Myocyte (in vitro differentiated cells): Measurements from ENCODE around the gene PRKCI. TPM values are rescaled to one million over a fixed set of nuclear protein-coding genes. Genes with fewer than 3 reads are reported as not detected.
A peak's percentile ranks its signal among the peaks of the same experiment; 100 is the strongest.
"Not testable (repeated sequence)": the region's sequence is repeated elsewhere in the genome, so short reads cannot be mapped to it uniquely, and the experiment has no call there.

ENCODE experiments used
- DNase-seq: peaks from one replicate; pipeline ENCODE4 v3.0.0-alpha.2; 2012; ENCODE audit warnings: low read depth
- total RNA-seq: library from RNA; depleted of rRNA; stranded (reverse); fragments of >200 nt; gene quantifications from 2 replicates; pipeline ENCODE4 v1.2.3, GENCODE V29; 2014

PRKCI gene
- total RNA-seq, 1 donor from 2014 or later, result 27.7 TPM

DNA sequence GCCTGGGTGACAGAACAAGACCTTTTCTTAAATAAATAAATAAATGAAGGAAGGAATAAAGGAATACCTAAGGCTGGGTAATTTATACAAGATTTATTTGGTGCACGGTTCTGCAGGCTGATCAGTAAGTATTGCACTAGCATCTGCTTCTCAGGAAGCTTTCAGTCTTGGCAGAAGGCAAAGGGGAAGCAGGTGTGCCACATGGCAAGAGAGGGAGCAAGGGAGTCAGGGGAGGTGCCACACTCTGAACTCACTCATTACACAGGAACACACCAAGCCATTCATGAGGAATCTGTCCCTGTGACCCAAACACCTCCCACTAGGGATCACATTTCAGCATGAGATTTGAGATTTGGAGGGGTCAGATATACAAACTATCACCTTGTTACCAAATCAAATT lies 56.4 kb downstream of the PRKCI start:
- no peak for DNase-seq

DNA sequence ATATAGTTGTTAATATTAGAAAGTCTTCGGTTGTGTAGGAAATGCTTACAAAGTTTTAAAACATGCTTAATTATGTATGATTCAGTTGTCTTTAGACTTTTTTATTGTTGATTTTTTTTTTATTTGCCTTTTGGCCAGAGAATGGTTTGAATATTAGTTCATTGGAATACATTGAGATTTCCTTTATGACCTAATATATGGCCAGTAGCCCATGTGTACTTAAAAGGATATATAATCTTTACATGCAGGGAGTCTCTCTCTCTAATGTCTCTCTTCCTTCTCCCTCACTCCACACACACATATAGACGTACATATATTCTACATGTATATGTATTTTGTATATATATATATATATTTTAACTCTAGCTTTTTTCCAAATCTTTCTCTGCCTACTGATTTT lies 68.0 kb downstream of the PRKCI start:
- DNase-seq, result no peak

DNA sequence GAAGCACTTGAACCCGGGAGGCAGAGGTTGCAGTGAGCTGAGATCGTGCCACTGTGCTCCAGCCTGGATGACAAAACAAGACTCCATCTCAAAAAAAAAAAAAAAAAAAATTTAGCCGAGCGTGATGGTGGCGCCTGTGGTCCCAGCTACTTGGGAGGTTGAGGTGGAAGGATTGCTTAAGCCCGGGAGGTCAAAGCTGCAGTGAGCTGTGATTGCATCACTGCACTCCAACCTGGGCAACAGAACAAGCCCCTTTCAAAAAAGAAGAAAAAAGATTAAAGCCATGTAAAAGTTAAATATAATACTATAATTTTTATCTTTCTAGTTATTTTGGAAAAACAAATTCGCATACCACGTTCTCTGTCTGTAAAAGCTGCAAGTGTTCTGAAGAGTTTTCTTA lies 73.4 kb downstream of the PRKCI start:
- no peak for DNase-seq

DNA sequence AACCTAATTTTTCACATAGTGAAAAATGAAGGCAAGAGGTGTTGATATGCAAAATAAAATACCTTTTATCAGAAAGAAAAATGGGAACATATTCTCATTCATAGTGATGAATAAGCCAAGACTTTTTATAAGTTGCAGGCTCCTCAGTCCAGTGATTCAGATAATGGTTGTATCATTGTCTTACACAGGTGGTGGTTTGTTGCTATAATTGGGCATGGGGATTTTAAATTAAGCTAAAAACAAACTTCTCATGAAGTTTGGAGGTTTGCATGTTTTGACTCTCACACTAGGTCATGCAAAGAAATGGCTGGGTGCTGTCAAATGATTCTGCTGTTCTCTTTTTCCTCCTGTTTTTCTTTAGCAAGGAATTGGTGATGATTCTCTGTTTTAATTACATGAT lies 74.5 kb downstream of the PRKCI start:
- no peak for DNase-seq

DNA sequence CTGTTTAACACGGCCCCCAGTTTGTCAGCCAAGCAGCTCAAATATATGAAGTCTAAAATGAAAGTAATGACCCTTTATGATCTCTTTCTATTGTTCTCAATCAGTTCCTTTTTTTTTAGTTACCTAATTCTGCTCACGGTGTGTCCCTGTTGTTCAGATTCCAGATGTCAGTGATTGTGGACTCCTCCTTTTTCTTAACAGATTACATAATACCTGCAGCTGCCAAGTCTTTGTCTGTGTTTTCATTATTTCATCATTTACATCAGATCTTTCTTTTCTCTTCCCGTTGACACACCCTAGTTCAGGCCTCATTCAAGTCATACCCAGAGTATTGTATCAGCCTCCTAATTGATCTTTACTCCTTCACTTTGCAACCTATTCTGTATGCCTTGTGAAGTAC lies 79.2 kb downstream of the PRKCI start:
- peak; percentile 29 for DNase-seq

DNA sequence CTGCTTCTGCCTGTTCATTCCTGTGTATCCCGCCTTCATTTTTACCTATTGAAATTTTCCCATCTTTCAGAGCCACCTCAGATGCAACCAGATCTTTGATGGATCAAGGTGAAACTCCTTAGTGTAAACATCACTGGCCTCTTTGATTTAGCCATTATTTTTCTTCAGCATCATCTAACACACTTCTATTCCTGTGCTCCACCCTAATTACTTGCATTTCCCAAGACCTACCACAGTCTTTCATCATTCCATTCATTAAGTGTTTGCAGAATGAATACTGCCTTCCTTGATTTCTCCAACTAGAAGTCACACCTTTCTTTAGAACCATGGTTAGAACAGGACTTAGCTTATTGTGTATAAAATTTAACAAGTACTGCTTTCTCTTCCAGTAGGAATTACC lies 79.8 kb downstream of the PRKCI start:
- DNase-seq, result no peak

DNA sequence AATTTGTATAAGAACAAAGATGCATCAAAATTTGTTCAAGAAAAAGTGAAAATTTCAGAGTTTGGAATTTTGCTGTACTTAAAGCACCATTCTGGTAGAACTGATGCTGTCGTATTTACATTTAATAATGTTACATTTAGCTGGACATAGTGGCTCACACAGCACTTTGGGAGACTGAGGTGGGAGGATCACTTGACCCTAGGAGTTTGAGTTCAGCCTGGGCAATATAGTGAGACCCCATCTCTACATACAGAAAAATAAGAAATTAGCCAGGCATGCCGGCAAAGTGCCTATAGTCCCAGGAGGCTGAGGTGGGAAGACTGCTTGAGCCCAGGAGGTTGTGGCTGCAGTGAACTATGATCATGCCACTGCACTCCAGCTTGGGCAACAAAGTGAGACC lies 83.8 kb downstream of the PRKCI start:
- no peak for DNase-seq

DNA sequence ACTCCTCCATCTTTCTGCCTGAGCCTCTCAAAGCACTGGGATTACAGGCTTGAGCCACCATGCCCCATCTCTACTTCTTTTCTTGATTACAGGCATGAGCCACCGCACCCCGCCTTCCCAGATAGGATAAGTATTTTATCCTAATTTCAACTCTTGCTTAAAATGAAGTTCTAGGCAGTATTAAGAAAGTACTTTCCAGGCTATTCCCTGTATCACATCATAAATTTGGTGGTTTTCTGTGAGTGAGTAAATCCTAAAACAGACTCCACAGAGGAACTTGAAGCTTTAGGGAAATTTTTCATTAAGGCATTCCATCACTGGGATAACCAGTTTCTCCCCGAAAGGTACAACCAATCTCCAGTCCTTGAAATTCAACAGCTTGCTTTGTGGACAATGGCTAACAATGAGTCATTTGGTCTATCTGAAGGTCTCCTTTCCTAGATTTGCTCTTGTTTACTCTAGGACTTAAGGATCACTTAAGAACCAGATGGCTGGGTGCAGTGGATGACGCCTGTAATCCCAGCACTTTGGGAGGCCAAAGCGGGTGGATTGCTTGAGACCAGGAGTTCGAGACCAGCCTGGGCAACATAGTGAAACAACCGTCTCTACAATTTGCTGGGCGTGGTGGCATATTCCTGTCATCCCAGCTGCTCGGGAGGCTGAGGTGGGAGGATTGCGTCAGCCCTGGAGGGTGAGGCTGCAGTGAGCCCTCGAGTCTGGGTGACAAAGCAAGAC lies 85.6 kb downstream of the PRKCI start:
- no peak for DNase-seq

DNA sequence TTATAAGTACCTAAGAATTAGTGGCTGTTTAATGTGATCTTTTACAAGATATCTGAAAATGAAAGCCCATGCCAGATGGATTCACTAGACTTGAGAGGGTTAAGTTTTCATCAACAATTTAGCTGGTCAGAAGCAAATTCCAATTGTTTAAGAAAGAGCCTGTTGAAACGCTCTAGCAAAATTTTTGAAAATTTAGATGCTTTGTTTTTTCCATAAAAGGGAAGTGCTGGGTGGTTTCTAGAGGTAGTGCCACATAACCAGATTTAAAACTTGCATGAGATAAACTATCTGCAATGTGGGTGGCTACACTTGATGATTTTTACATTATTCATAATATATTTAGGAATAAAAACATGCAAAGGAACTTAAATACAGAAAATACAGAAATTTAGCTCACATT lies 86.8 kb downstream of the PRKCI start:
- DNase-seq, result no peak

DNA sequence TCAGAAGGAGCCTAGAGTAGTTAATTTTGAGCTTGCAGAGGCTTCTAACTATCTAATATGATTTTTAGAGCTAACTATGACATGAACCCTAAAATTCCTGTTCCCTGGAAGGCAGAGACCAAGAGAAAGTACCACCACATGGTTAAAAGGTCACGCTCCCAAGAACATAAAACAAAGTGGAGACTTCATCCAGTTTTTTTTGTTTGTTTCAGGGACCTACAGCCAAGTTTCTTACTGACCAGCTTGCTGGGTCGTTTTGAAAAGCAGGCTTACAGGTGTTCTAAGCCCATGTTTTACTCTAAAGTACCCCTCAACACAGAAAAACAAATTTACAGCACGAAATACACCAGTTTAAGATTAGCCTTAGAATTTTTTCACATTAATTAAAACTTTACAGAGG lies 95.7 kb downstream of the PRKCI start:
- no peak for DNase-seq

DNA sequence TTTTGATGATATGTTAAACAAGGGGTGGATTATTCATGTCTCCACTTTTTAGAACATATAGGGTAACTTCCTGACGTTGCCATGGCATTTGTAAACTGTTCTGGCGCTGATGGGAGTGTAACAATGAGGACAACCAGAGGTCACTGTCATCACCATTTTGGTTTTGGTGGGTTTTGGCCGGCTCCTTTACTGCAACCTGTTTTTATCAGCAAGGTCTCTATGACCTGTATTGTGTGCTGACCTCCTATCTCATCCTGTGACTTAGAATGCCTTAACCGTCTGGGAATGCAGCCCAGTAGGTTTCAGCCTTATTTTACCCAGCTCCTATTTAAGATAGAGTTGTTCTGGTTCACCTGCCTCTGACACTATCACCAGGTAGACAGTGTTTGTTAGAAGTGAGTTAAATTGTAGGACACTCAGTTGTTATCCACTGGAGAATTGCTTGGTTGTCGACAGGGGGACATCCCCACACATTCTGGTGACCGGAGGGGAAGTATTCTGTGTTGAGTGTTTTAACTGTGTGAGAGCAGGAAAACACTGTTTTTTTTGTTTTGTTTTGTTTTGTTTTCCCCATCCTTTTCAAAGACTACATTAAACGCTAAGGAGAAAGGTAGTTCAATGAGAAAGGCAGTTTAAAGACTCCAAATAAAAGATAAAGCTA lies 98.4 kb downstream of the PRKCI start:
- DNase-seq, result no peak

DNA sequence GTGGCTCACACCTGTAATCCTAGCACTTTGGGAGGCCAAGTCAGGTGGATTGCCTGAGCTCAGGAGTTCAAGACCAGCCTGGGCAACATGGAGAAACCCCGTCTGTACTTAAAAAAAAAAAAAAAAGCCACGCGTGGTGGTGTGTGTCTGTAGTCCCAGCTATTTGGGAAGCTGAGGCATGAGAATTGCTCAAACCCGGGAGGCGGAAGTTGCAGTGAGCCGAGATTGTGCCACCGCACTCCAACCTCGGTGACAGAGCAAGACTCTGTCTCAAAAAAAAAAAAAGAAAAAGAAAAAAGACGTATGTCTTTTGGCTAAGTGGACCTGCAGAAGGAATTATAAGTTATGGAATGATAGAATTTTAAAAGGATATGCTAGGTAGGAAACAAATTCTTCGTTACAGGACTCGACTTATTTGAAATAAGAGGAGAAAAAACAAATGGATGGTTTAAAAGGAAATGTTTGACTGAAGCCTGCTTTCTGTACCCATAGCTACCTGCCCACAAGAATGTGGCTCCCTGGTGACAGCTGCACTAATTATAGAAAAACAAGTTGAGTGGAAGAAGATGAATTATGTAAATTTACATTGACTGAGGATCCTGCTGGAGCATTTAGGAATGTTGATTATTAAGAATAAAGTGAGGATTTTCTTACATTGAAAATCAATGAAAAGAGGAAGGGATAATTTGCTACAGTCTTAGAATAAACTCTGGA lies 99.3 kb downstream of the PRKCI start:
- peak; percentile 58 for DNase-seq

DNA sequence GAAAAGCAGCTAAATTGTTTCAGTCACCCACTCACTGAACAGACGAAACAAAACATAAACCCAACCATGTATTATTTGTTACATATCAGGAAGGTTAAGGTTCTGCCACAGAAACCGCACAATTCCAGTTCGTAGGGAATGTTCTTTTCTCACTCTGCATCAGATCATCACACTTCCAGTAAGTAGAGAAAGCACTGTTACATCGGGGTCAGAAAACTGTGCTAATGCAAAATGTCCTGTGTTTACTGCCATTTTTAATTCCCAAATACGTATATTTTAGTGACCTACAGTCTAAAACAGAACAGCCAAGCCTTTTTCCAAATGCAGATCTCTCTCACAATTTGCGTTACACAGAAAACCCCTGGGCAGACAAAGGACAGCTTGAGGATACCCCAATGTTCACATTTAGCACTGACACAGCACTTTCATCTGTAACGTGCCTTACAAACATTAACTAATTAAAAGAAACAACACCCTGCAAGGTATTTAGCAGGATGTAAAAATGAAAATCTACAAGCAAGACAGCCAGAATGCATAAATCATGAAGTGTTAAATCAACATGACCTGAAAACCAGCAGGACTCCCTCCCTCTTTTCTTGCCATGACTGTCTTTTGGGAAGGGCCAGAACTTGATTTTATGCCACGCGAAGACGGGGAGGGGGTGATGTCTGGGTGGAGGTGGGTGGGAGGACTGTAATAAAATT lies 100.5 kb downstream of the PRKCI start:
- peak; percentile 34 for DNase-seq

DNA sequence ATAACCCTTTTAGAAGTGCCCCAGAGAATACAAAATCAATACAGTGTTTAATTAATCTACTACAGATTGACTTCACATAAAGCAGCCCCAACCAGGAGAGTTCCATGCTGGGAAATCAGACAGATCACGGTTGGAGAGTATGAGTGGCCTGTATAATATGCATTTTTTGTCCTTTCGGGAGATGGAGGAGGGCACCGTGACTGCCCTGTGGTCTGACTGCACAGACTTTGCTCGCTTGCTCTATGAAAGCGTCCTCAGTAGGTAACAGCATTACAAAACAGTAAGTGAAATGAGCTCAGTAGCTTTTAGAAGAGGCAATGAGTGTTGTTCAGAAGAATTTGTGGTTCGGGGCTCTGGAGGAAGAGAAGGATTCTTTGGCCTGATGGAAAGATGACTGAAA lies 101.1 kb downstream of the PRKCI start:
- DNase-seq, result peak; percentile 55

DNA sequence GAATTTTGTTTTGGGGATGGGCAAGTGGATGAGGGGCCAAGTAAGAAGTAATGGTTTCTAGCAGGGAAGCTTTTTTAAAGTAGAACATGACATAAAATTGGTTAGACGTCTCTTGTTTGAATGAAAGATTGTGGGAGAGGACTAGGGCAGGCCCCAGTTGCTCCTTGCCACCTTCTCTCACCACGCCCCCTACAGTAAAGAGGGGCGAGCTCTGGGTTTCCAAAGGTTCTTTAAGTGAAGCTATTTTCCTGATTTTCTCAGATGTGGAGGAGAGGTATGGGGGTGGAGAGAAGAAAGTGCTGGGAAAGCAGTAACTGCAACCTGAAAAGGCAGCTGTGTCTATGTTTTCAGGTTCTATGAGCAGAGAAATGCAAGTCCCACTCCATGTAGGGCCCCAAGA lies 102.7 kb downstream of the PRKCI start:
- no peak for DNase-seq

DNA sequence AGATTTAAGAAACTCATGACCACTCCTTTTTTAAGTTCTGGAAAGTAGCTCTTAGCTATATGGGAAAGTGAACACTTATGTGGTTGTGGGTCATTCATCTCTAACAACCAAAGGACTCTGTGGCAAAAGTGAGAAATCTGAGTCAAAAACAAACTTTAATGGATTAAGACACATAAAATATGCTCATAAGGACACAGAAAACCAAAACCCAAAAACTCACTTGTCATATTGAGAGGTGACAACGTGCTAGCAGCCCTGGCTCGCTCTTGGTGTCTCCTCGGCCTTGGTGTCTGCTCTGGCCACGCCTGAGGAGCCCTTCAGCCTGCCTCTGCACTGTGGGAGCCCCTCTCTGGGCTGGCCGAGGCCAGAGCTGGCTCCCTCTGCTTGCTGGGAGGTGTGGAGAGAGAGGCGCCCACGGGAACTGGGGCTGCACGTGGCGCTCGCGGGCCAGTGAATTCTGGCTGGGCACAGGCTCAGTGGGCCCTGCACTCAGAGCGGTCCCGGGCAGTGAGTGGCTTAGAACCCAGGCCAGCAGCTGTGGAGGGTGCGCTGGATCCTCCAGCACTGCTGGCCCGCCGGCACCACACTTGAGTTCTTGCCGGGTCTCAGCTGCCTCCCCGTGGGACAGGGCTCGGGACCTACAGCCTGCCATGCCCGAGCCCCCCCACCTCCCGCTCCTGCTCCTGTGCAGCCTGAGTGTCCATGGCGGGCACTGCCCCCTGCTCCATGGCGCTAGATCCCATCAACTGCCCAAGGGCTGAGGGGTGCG lies 105.0 kb downstream of the PRKCI start:
- DNase-seq, result no peak

DNA sequence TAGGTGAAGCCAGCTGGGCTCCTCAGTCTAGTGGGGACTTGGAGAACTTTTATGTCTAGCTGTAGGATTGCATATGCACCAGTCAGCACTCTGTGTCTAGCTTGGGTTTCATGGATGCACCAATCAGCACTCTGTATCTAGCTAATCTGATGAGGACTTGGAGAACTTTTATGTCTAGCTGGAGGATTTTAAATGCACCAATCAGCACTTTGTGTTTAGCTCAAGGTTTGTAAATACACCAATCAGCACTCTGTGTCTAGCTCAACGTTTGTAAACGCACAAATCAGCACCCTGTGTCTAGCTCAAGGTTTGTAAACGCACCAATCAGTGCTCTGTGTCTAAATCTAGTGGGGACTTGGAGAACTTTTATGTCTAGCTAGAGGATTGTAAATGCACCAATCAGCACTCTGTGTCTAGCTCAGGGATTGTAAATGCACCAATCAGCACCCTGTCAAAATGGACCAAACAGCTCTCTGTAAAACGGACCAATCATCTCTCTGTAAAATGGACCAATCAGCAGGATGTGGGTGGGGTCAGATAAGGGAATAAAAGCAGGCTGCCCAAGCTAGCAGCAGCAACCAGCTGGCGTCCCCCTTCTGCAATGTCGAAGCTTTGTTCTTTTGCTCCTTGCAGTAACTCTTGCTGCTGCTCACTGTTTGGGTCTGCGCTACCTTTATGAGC lies 105.8 kb downstream of the PRKCI start:
- not testable (repeated sequence) for DNase-seq

DNA sequence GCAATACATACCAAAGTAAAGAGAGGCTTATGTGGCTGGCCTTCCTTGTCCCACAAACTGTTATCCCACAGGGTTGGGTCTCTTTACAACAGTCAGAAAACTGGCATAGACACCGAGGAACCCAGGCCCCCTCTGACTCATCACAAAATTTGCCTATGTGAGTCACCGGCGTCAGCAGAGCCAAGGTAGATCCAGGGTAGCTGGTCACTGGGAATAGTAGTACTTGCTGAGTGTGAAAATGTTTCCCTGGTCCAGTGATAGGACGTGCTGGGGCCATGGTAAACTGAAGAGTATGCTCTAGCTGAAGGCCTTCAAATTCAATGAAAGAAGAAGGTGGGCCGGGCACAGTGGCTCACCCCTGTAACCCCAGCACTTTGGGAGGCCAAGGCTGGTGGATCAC lies 108.1 kb downstream of the PRKCI start:
- DNase-seq, result peak; percentile 24

DNA sequence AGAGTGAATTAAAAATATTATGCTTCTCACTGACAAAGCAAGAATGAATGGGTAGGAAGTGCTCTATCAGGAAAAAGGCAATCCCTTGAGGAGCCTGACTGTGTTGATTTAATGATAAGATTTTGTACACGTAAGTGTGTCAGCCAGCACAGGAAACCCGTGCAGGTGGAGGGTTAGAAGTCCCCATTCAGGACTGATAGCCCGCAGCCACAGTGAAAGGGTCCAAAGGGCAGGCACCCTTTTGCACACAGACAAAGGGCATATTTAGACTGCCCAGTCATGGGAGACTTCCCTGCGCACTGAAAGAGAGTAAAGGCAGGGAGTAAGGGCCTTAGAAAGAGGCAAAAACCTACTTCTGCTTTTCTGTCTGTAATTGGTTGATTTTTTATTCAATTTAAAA lies 108.9 kb downstream of the PRKCI start:
- no peak for DNase-seq

DNA sequence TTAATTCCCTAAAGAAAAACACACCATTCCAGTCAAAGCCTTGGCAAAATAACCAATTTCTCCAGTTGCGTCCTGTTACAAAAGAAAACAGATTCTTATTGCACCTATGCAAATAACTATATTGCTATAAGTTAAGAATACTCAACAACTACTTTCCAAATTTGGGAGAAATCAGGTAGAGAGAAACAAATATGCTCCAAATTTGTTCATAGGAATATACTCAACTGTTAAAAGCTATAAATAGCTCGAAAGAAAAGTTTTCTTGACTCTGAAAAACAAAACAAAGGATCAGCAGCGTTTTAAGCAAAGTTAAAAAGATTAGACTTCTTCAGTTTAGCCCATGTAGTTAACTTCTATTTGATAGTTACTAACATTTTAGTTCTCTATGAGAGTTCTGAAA lies 115.2 kb downstream of the PRKCI start:
- no peak for DNase-seq
